GM19324 (cell line): ENCODE measurements around the gene SAA1.
A peak's percentile ranks its signal among the peaks of the same experiment; 100 is the strongest.
"Not testable (repeated sequence)": the region's sequence is repeated elsewhere in the genome, so short reads cannot be mapped to it uniquely, and the experiment has no call there.

ENCODE experiments used
- ATAC-seq: cut with Tn5 transposase; IDR thresholded peaks from one replicate; pipeline ENCODE4 v1.9.1; 2021; ENCODE audit warnings: mild to moderate bottlenecking, moderate library complexity; ENCODE audit not compliant: unreplicated experiment, low FRiP score

The SAA1 gene

GRCh38 chr11:18265949-18266348 lies at the start of gene SAA1:
Gene SAA1 (plus strand): TSS chr11:18266264. CDS start chr11:18266888, 624 bp downstream.
- no peak for ATAC-seq

GRCh38 chr11:18221274-18221876 lies 44.7 kb upstream of the SAA1 start:
- ATAC-seq: no peak

GRCh38 chr11:18222814-18223421 lies 43.1 kb upstream of the SAA1 start:
- ATAC-seq: no peak

GRCh38 chr11:18223591-18224387 lies 42.3 kb upstream of the SAA1 start:
- no peak for ATAC-seq

- ATAC-seq: no peak
Measured at GRCh38 chr11:18225913-18226312, 40.2 kb upstream of the SAA1 start.

GRCh38 chr11:18229501-18229900 lies 36.6 kb upstream of the SAA1 start:
- peak; percentile 90 for ATAC-seq

GRCh38 chr11:18230859-18231258 lies 35.2 kb upstream of the SAA1 start:
- ATAC-seq: no peak

GRCh38 chr11:18233912-18234311 lies 32.2 kb upstream of the SAA1 start:
- no peak for ATAC-seq

GRCh38 chr11:18235394-18236334 lies 30.4 kb upstream of the SAA1 start:
- ATAC-seq: no peak

GRCh38 chr11:18236664-18237356 lies 29.3 kb upstream of the SAA1 start, which contains the start of gene SAA4:
Gene SAA4 (minus strand): TSS chr11:18236802. CDS start chr11:18235926, 876 bp downstream.
- no peak for ATAC-seq

- ATAC-seq: no peak
Measured at GRCh38 chr11:18239655-18240054, 26.4 kb upstream of the SAA1 start.

GRCh38 chr11:18243783-18244362 lies 22.2 kb upstream of the SAA1 start:
- ATAC-seq: no peak

- ATAC-seq: no peak
Measured at GRCh38 chr11:18245396-18245795, 20.7 kb upstream of the SAA1 start.

GRCh38 chr11:18246379-18247190 lies 19.5 kb upstream of the SAA1 start:
- ATAC-seq: peak; percentile 83

- ATAC-seq: not testable (repeated sequence)
Measured at GRCh38 chr11:18247191-18247581, 18.9 kb upstream of the SAA1 start.

- ATAC-seq: no peak
Measured at GRCh38 chr11:18248561-18248960, 17.5 kb upstream of the SAA1 start, which contains the start of gene SAA2. Gene SAA2 (minus strand): TSS chr11:18248668. CDS start chr11:18248011, 657 bp downstream.

- no peak for ATAC-seq
Measured at GRCh38 chr11:18253233-18253632, 12.8 kb upstream of the SAA1 start.

- no peak for ATAC-seq
Measured at GRCh38 chr11:18253778-18254338, 12.2 kb upstream of the SAA1 start.
